ENCODE data around the gene CST7. TPM values are rescaled to one million over a fixed set of nuclear protein-coding genes. Genes with fewer than 3 reads are reported as not detected.

CST7 gene
- polyA plus RNA-seq, 2 of the 4 experiments (the other 2 are of a cell fraction), result not detected

DNA sequence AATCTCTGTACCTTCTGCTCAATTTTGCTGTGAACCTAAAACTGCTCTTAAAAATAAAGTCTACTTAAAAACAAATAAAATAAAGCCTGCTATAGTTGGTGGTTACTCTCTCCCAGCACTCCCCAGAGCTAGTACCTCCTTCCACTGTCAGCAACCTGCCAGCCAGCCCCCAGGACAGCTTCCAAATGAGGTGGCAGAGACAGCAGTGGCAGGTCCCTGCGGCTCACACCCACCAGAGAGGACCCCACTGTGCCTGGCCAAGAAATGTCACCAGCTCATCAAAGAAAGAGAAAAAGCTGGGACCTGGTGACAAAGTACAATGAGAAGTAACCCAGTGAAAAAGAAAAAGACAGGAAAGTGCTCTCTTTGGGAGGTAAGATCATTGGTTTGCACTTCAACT lies 28.3 kb downstream of the CST7 start:
- H3K4me3 ChIP-seq, result no peak overlapping the region
- FAIRE-seq (no peak), ATAC-seq (no peak), DNase-seq (ENCODE audit: low read depth in 1 of 2, low spot score in 1 of 2) (no peak)
- no peaks in the 10 kb centered on the region for H3K4me1 ChIP-seq
- 96% methylated on average over 1 of the region's 1 CpG for WGBS (ENCODE audit: missing lambda C conversion rate)
- no peak for TF ChIP-seq SMC3 (IDR thresholded peaks at IDR 0.05)
- no peak for TF ChIP-seq EHMT2 (IDR thresholded peaks at IDR 0.05; ENCODE audit: low read depth)
- no peak for TF ChIP-seq ZNF302 (CRISPR knock-in tag; IDR thresholded peaks at IDR 0.05)
- TF ChIP-seq, protein P1, sequence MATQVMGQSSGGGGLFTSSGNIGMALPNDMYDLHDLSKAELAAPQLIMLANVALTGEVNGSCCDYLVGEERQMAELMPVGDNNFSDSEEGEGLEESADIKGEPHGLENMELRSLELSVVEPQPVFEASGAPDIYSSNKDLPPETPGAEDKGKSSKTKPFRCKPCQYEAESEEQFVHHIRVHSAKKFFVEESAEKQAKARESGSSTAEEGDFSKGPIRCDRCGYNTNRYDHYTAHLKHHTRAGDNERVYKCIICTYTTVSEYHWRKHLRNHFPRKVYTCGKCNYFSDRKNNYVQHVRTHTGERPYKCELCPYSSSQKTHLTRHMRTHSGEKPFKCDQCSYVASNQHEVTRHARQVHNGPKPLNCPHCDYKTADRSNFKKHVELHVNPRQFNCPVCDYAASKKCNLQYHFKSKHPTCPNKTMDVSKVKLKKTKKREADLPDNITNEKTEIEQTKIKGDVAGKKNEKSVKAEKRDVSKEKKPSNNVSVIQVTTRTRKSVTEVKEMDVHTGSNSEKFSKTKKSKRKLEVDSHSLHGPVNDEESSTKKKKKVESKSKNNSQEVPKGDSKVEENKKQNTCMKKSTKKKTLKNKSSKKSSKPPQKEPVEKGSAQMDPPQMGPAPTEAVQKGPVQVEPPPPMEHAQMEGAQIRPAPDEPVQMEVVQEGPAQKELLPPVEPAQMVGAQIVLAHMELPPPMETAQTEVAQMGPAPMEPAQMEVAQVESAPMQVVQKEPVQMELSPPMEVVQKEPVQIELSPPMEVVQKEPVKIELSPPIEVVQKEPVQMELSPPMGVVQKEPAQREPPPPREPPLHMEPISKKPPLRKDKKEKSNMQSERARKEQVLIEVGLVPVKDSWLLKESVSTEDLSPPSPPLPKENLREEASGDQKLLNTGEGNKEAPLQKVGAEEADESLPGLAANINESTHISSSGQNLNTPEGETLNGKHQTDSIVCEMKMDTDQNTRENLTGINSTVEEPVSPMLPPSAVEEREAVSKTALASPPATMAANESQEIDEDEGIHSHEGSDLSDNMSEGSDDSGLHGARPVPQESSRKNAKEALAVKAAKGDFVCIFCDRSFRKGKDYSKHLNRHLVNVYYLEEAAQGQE (IDR thresholded peaks at IDR 0.05), result no peak
- TF ChIP-seq GATA3 (IDR thresholded peaks at IDR 0.05; ENCODE audit: borderline replicate concordance), result no peak
- no peak for TF ChIP-seq MAFK (IDR thresholded peaks at IDR 0.05; ENCODE audit: partially characterized antibody)
- no peak for TF ChIP-seq FOSB (CRISPR knock-in tag; IDR thresholded peaks at IDR 0.05)
- no peak for TF ChIP-seq TFCP2L1 (CRISPR knock-in tag; IDR thresholded peaks at IDR 0.05)
- no peak for TF ChIP-seq CBX2 (IDR thresholded peaks at IDR 0.05; ENCODE audit: borderline replicate concordance, low read depth)
- TF ChIP-seq, protein P2, sequence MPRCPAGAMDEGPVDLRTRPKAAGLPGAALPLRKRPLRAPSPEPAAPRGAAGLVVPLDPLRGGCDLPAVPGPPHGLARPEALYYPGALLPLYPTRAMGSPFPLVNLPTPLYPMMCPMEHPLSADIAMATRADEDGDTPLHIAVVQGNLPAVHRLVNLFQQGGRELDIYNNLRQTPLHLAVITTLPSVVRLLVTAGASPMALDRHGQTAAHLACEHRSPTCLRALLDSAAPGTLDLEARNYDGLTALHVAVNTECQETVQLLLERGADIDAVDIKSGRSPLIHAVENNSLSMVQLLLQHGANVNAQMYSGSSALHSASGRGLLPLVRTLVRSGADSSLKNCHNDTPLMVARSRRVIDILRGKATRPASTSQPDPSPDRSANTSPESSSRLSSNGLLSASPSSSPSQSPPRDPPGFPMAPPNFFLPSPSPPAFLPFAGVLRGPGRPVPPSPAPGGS (IDR thresholded peaks at IDR 0.05), result no peak
- TF ChIP-seq FOXS1 (CRISPR knock-in tag; IDR thresholded peaks at IDR 0.05), result no peak
- no peak for TF ChIP-seq NFE2L2 (conservative IDR thresholded peaks at IDR 0.05; ENCODE audit: low read length)
- TF ChIP-seq RAD21 (conservative IDR thresholded peaks at IDR 0.05 in 1 of 2, IDR thresholded peaks at IDR 0.05 in 1 of 2), result no peak
- TF ChIP-seq, protein P3, sequence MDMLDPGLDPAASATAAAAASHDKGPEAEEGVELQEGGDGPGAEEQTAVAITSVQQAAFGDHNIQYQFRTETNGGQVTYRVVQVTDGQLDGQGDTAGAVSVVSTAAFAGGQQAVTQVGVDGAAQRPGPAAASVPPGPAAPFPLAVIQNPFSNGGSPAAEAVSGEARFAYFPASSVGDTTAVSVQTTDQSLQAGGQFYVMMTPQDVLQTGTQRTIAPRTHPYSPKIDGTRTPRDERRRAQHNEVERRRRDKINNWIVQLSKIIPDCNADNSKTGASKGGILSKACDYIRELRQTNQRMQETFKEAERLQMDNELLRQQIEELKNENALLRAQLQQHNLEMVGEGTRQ (IDR thresholded peaks at IDR 0.05), result no peak
- TF ChIP-seq, protein P4, sequence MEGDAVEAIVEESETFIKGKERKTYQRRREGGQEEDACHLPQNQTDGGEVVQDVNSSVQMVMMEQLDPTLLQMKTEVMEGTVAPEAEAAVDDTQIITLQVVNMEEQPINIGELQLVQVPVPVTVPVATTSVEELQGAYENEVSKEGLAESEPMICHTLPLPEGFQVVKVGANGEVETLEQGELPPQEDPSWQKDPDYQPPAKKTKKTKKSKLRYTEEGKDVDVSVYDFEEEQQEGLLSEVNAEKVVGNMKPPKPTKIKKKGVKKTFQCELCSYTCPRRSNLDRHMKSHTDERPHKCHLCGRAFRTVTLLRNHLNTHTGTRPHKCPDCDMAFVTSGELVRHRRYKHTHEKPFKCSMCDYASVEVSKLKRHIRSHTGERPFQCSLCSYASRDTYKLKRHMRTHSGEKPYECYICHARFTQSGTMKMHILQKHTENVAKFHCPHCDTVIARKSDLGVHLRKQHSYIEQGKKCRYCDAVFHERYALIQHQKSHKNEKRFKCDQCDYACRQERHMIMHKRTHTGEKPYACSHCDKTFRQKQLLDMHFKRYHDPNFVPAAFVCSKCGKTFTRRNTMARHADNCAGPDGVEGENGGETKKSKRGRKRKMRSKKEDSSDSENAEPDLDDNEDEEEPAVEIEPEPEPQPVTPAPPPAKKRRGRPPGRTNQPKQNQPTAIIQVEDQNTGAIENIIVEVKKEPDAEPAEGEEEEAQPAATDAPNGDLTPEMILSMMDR (IDR thresholded peaks at IDR 0.05), result no peak
- no peak for TF ChIP-seq BHLHE40 (IDR thresholded peaks at IDR 0.05; ENCODE audit: low read depth, low read length)
- TF ChIP-seq EHF (CRISPR knock-in tag; IDR thresholded peaks at IDR 0.05), result no peak
- H3K9me3 ChIP-seq, result peaks cover 26% of the 10 kb centered on the region
- H3K27ac ChIP-seq, result no peak overlapping the region
- no peak overlapping the region for H3K4me2 ChIP-seq
- CTCF ChIA-PET, result interaction anchor here (1.2 to 1.4 kb wide), 3 partner anchors 13 to 201 kb away, joined by 3 to 9 read pairs (median 3); no protein-coding TSS in a partner anchor
- POLR2A ChIA-PET, result no interaction called here

DNA sequence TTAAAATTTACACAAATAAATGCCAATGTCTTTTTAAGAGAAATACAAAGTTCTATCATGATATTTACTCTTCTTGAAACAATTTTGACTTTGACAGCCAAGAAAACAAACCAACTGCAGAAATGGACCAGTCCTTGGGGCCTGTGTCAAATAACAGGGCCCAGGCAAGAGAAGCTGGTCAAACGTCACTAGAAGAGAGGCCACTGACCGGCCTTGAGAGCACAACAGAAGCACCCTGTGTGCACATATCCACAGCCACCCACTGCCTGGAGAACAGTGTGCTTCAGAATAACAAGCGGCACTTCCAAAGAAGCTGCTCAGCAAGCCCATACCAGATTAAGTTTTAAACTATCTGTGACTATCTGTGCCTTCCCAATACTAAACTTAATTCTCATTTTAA lies 28.7 kb downstream of the CST7 start:
- TF ChIP-seq KDM1A (IDR thresholded peaks at IDR 0.05; ENCODE audit: low read depth) (no peak), MAFK (IDR thresholded peaks at IDR 0.05; ENCODE audit: partially characterized antibody) (no peak), TFCP2L1 (CRISPR knock-in tag; IDR thresholded peaks at IDR 0.05) (no peak), EHF (CRISPR knock-in tag; IDR thresholded peaks at IDR 0.05) (no peak), ZC3H11A (IDR thresholded peaks at IDR 0.05) (no peak), CBX2 (IDR thresholded peaks at IDR 0.05; ENCODE audit: borderline replicate concordance, low read depth) (no peak), EP300 (IDR thresholded peaks at IDR 0.05) (no peak), CHD4 (IDR thresholded peaks at IDR 0.05; ENCODE audit: borderline replicate concordance) (no peak), CBX8 (IDR thresholded peaks at IDR 0.05) (no peak), FOXS1 (CRISPR knock-in tag; IDR thresholded peaks at IDR 0.05) (no peak), ESRRA (IDR thresholded peaks at IDR 0.05; ENCODE audit: borderline replicate concordance, low read length) (no peak), HEYL (CRISPR knock-in tag; IDR thresholded peaks at IDR 0.05) (no peak), ZSCAN20 (CRISPR knock-in tag; IDR thresholded peaks at IDR 0.05) (no peak), RNF2 (IDR thresholded peaks at IDR 0.05; ENCODE audit: borderline replicate concordance, low read depth) (no peak)
- TF ChIP-seq, protein P3 (IDR thresholded peaks at IDR 0.05), result no peak
- TF ChIP-seq, protein P5, sequence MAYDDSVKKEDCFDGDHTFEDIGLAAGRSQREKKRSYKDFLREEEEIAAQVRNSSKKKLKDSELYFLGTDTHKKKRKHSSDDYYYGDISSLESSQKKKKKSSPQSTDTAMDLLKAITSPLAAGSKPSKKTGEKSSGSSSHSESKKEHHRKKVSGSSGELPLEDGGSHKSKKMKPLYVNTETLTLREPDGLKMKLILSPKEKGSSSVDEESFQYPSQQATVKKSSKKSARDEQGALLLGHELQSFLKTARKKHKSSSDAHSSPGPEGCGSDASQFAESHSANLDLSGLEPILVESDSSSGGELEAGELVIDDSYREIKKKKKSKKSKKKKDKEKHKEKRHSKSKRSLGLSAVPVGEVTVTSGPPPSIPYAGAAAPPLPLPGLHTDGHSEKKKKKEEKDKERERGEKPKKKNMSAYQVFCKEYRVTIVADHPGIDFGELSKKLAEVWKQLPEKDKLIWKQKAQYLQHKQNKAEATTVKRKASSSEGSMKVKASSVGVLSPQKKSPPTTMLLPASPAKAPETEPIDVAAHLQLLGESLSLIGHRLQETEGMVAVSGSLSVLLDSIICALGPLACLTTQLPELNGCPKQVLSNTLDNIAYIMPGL (CRISPR knock-in tag; IDR thresholded peaks at IDR 0.05; ENCODE audit: borderline replicate concordance), result no peak
- Histone ChIP-seq H3K4me1 (no peaks in the 10 kb centered on the region), H3K27ac (no peak overlapping the region), H3K9me3 (peaks cover 26% of the 10 kb centered on the region), H3K4me3 (no peak overlapping the region), H3K4me2 (no peak overlapping the region)
- WGBS (ENCODE audit: missing lambda C conversion rate), result 95% methylated on average over 3 of the region's 3 CpGs
- ChIA-PET POLR2A (no interaction called here), CTCF (interaction anchor here (1.2 to 1.4 kb wide), 3 partner anchors 12 to 201 kb away, joined by 3 to 9 read pairs (median 3); no protein-coding TSS in a partner anchor)
- no peak for ATAC-seq
- DNase-seq (ENCODE audit: low read depth in 1 of 2, low spot score in 1 of 2), result no peak
- no peak for FAIRE-seq
